Epithelial cell of prostate (primary cell): Measurements from ENCODE around the gene UBE2B.
A peak's percentile ranks its signal among the peaks of the same experiment; 100 is the strongest.
"Not testable (repeated sequence)": the region's sequence is repeated elsewhere in the genome, so short reads cannot be mapped to it uniquely, and the experiment has no call there.

Experiments used
- DNase-seq: peaks from one replicate; pipeline ENCODE4 v3.0.0-alpha.2; 2011; ENCODE audit warnings: low read depth, low spot score
- H3K27ac ChIP-seq: fragments of 450-650 bp; 2 replicates; pipeline ENCODE4 v1.5.1; 2017; ENCODE audit warnings: mild to moderate bottlenecking

Gene UBE2B

GRCh38 chr5:134397196-134397595, 25.8 kb downstream of the UBE2B start:
- DNase-seq, result no peak
- H3K27ac ChIP-seq, result no peak overlapping the region

DNA sequence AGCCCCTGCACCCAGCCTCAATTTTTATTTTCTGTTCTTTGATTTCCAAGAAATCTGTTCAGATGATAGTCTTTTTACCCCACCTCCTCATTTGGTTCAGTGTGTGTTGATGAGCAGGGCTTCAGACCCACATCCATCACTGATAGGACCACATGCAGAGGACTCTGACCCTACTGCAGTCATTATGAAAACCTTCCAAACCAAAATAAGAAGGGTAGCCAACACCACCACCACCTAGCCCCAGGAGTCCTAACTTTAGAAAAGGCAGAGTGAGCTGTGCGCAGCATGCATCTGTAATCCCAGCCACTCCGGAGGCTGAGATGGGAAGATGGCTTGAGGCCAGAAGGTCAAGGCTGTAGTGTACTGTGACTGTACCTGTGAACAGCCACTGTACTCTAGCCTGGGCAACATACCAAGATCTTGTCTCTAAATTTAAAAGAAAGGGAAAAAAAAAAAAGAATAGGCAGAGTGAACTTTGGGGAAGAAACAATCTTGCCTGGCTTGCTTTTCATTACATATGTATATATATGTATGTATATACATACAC, 27.3 kb downstream of the UBE2B start:
- DNase-seq, result no peak
- H3K27ac ChIP-seq, result no peak overlapping the region

DNA sequence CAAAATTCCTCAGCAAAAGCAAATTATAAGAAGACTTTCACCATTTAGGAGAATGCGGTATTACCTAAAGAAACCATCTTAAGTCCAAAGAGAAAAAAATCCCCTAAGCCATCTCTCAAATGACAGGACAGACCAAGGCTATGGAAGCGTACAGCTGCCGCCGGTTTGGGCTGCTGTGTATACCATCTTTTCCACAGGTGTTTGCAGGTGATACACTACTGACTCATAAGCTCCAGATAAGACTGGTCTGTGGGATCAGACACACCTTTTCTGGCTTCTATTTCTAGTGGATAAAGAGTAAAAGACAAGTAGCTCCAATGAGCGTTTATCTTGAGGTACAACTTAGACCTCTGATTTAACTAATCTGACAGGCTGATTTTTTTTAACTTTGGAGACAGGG, 32.6 kb downstream of the UBE2B start:
- no peak overlapping the region for H3K27ac ChIP-seq
- DNase-seq, result no peak

DNA sequence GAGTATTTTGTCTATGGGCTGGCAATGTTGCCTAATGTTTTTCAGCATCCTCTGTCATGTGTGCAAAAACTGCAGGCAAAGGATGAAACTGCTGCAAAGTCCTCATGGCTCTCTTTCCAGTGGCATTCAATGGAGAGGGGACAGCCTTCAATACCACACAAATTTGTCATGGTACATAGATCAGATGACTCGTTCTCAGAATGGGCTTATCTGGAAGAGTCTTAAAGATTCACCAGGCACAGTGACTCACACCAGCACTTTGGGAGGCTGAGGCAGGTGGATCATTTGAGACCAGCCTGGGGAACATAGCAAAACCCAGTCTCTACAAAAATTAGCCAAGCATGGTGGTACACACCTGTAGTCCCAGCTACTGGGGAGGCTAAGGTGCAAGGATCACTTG, 35.0 kb downstream of the UBE2B start:
- DNase-seq, result no peak

DNA sequence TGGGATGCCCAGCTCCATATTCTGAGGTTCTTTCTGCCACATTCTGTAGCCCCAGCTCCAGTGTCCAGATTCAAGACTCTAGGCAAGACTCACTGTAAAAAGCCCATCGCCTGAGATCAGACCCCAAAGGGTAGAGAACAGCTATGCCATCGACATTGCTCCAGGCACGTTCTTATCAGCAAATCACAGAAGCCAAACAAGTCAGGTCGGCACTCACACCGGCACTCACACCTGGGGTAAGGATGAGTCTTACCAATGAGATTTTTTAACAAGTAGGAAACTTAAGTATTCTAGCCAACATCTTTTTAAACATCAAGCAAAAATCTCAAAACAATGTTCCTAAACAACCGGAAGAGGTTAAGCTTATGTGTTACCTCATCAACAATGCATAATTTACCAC, 38.0 kb downstream of the UBE2B start:
- H3K27ac ChIP-seq, result peak overlapping the region; percentile 1
- no peak for DNase-seq

More for the DNA sequence above, 35.0 kb downstream of the UBE2B start:
- H3K27ac ChIP-seq, result no peak overlapping the region

GRCh38 chr5:134410822-134411221, 39.5 kb downstream of the UBE2B start:
- no peak overlapping the region for H3K27ac ChIP-seq

DNA sequence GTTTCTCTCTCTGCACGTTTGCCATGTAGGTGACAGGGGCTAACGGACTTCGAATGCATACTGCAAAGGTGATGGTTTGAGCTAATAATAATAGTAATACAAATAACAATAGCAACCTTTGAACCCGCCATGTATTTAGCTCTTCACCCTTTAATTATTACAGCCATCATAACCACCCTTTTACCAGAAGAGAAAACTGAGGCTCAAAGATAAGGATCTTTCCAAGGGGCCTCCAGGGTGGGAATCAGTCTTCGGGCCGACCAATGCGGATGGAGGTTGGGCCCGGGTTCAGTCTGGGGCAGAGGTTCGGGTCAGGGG, 39.8 kb downstream of the UBE2B start:
- no peak for DNase-seq
- peak overlapping the region; percentile 59 for H3K27ac ChIP-seq

More at GRCh38 chr5:134410822-134411221, 39.5 kb downstream of the UBE2B start:
- no peak for DNase-seq

GRCh38 chr5:134411546-134412266, 40.3 kb downstream of the UBE2B start, which contains the start of gene CDKN2AIPNL:
Gene CDKN2AIPNL, minus strand, starts transcription at chr5:134411881. Its CDS starts 27 bp downstream, at chr5:134411854.
- peak within 1 kb of the TSS; percentile 59 for H3K27ac ChIP-seq
- peak; percentile 29 for DNase-seq

DNA sequence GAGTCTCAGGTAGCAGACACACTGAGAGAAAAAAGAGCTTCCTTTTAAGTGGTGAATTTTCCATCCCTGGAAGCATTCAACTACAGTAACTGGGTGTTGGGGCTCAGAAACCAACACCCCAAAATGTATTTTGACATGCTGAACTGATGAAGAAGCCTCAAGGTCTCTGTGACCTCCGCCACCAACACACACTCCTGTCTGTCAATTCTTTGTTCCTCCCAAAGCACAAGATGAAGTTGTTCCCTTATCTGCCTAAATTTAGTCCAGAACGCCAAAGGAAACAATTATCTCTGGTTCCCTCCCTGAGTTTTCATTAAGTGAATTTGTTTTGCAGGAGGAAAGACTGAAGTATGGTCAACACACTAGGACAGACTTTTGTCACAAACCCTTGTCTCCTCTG, 41.7 kb downstream of the UBE2B start:
- DNase-seq, result no peak
- H3K27ac ChIP-seq, result peak overlapping the region; percentile 59

DNA sequence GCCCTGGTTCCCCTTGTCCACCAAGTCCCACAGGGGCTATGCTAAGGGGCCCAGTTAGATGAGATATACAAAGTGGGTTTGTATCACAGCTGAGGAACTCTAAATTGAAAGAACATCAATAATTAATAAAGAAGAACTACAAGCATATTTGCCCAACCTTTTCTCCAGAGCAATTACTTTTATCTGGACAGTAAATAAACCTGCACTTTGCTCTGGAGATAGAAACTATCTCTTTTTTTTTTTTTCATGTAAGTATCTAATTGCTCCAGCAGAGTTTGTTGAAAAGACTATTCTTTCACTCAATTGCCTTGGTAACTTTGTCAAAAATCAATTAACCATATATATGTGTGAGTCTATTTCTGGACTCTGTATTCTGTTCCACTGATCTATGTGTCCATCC, 46.3 kb downstream of the UBE2B start:
- no peak for DNase-seq
- no peak overlapping the region for H3K27ac ChIP-seq

DNA sequence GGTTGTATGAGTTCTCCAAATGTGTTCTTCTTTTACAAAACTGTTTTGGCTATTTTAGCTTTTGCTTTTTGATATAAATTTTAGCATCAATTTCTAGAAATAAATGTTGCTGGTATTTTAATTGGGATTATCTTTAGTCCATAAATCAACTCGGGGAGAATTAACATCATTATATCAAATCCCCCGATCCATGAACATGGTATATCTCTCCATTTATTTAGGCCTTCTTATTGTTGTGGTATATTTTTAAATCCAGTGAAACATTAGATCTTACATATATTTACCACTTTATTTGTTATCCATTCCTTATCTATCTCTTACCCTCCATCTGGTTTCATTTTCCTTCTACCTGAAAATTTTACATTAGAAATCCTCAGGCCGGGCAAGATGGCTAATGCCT, 47.6 kb downstream of the UBE2B start:
- DNase-seq, result no peak
- H3K27ac ChIP-seq, result no peak overlapping the region

GRCh38 chr5:134420343-134420742, 49.0 kb downstream of the UBE2B start:
- H3K27ac ChIP-seq, result no peak overlapping the region
- no peak for DNase-seq

DNA sequence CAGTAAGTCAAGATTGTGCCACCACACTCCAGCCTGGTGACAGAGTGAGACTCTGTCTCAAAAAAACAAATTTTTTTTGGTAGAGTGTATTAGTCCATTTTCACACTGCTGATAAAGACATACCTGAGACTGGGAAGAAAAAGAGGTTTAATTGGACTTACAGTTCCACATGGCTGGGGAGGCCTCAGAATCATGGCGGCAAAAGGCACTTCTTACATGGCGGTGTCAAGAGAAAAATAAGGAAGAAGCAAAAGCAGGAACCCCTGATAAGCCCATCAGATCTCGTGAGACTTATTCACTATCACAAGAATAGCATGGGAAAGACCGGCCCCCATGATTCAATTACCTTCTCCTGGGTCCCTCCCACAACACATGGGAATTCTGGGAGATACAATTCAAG, 49.7 kb downstream of the UBE2B start:
- not testable (repeated sequence) for H3K27ac ChIP-seq, DNase-seq

DNA sequence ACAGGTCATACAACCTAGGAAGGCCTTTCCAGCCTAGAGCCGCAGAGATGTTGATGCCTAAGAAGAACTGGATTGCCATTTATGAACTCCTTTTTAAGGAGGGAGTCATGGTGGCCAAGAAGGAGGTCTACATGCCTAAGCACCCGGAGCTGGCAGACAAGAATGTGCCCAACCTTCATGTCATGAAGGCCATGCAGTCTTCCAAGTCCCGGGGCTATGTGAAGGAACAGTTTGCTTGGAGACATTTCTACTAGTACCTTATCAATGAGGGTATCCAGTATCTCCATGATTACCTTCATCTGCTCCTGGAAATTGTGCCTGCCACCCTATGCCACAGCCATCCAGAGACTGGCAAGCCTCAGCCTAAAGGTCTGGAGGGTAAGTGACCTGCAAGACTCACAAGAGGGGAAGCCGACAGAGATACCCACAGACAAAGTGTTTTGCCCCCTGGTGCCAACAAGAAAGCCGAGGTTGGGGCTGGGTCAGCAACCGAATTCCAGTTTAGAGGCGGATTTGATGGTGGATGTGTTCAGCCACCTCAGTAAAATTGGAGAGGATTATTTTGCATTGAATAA, 51.5 kb downstream of the UBE2B start:
- H3K27ac ChIP-seq, result no peak overlapping the region
- DNase-seq, result no peak

GRCh38 chr5:134423376-134423775, 52.0 kb downstream of the UBE2B start:
- DNase-seq, result no peak
- no peak overlapping the region for H3K27ac ChIP-seq

DNA sequence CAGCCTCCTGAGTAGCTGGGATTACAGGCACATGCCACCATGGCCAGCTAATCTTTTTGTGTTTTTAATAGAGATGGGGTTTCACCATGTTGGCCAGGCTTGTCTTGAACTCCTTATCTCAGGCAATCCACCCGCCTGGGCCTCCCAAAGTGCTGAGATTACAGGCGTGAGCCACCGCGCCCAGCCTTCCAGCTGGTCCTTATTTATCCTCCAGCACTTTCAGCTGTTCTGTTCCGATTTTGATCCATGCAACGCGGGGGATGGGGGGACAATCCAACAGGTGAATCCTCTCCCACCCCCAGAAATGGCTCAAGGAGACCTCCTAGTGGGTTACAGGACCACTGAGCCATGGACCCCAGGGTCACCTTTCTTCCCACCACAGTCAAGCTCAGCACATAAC, 55.0 kb downstream of the UBE2B start:
- DNase-seq, result no peak
- H3K27ac ChIP-seq, result no peak overlapping the region

DNA sequence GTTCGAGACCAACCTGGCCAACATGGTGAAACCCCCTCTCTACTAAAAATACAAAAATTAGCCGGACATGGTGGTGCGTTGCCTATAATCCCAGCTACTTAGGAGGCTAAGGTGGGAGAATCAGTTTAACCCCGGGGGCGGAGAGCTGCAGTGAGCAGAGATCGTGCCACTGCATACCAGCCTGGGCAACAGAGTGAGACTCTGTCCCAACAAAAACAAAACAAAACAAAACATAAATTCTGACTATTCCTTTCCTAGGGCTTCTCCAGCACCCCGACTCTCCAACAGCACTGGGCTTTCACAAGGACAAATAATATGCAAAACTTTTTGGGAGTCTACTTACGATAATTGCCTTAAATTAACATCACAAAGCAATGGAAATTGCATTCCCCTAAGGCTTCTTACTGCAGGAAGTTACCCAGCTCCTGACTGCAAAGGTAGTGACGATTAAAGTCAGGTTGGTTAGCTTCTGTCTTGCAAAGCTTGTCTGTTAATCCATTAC, 56.2 kb downstream of the UBE2B start:
- no peak overlapping the region for H3K27ac ChIP-seq
- no peak for DNase-seq

DNA sequence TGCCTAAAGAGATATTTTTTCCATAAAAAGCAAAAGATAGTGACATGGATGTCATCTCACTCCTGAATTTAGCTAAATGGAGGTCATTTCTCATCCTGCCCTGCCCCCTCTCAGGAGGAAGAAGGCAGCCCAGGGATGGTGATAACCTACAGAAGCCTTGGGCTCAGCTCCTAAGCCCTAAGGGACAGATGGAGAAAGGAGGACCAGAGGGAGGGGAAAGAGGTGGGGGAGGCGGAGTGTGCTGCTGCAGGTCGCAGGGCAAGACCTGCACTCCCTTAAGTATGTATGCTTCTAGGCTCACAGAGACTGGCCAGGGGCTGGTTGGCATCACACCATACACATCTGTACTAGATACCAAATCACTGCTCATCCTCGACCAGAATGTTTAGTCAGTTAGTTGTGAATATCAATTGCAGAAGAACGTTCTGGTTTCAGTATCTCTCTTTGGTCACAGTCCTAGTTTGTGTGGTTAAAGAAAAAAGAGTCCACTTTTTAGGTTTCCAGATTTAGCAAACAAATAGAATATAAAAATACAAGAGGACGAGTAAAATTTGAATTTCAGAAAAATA, 58.7 kb downstream of the UBE2B start:
- H3K27ac ChIP-seq, result no peak overlapping the region
- DNase-seq, result no peak

- H3K27ac ChIP-seq, result no peak overlapping the region
- DNase-seq, result no peak
These were observed 60.8 kb downstream of the UBE2B start for GRCh38 chr5:134432174-134432573.

DNA sequence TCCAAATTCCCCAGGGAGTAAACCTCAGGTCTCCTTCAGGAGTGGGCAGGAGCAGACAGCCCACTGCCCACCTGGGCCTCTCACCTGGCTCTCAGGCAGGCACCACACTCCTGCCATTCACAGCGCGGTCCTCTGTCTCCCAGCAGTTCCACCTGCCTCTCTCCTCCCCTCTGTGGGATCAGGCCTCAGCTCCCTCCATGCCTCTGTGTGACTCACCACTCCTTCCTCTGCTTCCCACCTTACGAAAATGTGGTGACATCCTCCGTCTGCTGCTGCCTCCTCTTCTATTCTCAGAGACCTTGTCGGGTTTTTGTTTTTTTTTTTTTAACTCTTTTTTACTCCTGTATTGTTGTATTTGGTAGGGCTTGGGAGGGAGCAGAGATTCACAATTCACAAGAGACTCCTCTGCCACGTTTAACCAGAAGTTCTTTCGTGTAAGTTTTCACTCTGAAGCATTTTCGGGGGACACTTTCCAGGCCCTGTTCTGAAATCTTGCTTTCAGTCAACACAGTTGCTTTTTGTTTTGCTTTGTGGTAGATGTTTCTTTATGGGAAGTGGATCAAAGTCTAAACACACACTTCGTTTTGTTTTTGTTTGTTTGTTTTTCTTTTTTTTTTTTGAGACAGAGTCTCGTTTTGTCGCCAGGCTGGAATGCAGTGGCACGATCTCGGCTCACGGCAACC, 61.4 kb downstream of the UBE2B start:
- H3K27ac ChIP-seq, result no peak overlapping the region
- DNase-seq, result no peak

DNA sequence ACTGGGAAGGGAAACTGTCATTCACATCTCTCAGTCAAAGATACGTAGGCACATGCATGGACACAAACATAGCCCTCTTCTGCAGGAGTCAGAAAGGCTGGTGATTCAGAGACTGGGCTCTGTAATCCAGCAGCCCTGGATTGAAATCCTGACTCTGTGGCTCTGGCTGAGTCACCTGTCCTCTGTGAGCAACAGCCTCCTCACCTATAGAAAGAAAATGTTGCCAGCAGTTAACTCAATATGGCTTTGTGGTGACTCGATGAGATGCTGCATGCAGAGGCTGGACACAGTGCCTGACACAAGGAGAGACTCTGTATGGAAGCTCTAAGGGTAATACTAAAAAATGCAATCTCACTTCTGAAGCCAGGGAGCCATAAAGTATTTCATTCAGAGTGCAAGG, 64.2 kb downstream of the UBE2B start:
- H3K27ac ChIP-seq, result peak overlapping the region; percentile 94
- DNase-seq, result peak; percentile 89
